ENCODE results near the gene NACA. TPM values are rescaled to one million over a fixed set of nuclear protein-coding genes. Genes with fewer than 3 reads are reported as not detected.

Gene NACA
- total and polyA plus RNA-seq, 2 of the 13 experiments (the other 11 are each of a cell fraction or from before 2014, with no cell fraction given) = 799 to 1,700 TPM

DNA sequence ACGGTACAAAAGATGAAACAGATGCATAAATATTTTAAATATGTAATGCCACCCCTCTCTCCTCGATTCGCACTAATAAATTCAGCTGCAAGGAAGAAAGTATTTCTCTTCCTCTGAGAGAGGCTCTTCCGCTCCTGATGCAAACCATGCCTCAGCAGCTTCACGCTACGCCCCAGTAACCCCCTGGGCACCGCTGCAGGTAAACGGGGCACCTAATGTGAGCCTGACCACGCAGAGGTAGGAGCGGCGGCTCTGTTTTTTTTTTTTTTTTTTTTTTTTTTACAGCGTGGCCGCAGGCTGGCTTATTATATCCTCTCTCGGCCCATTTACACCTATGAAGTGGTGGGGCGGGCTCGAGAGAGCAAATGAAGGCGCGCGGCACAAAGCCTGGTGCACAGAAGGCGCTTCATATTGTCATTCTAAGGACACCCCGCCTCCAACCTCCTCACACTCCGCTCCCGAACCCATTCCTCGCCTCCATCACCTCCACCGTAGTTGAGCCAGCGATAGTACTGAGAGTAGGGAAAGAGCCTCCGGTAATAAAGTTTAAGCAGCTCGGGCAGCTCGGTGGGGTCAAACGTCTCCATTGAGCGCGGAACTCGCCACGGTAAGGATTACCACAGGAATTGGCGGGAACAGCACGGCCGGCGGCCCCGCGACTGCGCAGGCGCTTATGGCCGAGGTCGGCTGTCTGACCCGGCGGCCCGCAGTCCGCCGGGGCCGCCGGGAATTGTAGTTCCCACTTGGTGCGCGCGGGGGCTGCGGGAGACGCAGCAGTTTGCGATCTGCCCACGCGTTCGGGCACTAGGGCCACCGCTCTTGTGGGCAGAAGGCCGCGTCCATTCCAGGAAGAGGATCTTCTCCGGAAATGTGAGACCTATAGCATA is 26.9 kb upstream of the NACA start, which contains the start of gene PRIM1 (continued):
- TF ChIP-seq, protein P1, sequence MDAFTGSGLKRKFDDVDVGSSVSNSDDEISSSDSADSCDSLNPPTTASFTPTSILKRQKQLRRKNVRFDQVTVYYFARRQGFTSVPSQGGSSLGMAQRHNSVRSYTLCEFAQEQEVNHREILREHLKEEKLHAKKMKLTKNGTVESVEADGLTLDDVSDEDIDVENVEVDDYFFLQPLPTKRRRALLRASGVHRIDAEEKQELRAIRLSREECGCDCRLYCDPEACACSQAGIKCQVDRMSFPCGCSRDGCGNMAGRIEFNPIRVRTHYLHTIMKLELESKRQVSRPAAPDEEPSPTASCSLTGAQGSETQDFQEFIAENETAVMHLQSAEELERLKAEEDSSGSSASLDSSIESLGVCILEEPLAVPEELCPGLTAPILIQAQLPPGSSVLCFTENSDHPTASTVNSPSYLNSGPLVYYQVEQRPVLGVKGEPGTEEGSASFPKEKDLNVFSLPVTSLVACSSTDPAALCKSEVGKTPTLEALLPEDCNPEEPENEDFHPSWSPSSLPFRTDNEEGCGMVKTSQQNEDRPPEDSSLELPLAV (CRISPR knock-in tag; conservative IDR thresholded peaks at IDR 0.05; ENCODE audit: low read depth) = no peak
- TF ChIP-seq, protein P2, sequence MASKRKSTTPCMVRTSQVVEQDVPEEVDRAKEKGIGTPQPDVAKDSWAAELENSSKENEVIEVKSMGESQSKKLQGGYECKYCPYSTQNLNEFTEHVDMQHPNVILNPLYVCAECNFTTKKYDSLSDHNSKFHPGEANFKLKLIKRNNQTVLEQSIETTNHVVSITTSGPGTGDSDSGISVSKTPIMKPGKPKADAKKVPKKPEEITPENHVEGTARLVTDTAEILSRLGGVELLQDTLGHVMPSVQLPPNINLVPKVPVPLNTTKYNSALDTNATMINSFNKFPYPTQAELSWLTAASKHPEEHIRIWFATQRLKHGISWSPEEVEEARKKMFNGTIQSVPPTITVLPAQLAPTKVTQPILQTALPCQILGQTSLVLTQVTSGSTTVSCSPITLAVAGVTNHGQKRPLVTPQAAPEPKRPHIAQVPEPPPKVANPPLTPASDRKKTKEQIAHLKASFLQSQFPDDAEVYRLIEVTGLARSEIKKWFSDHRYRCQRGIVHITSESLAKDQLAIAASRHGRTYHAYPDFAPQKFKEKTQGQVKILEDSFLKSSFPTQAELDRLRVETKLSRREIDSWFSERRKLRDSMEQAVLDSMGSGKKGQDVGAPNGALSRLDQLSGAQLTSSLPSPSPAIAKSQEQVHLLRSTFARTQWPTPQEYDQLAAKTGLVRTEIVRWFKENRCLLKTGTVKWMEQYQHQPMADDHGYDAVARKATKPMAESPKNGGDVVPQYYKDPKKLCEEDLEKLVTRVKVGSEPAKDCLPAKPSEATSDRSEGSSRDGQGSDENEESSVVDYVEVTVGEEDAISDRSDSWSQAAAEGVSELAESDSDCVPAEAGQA (IDR thresholded peaks at IDR 0.05; ENCODE audit: low read depth) = no peak
- TF ChIP-seq, protein P2 (CRISPR knock-in tag; IDR thresholded peaks at IDR 0.05; ENCODE audit: borderline replicate concordance) = peak; percentile 62; the same call in 1 of the 2 replicates
- TF ChIP-seq BRD4 (CRISPR knock-in tag; IDR thresholded peaks at IDR 0.05) (no peak), ZFP41 (CRISPR knock-in tag; IDR thresholded peaks at IDR 0.05; ENCODE audit: borderline replicate concordance) (no peak), HOXD1 (CRISPR knock-in tag; IDR thresholded peaks at IDR 0.05) (no peak), PHF8 (CRISPR knock-in tag; IDR thresholded peaks at IDR 0.05) (peak; percentile 69), ZFP62 (CRISPR knock-in tag; IDR thresholded peaks at IDR 0.05) (no peak), EHMT2 (IDR thresholded peaks at IDR 0.05; ENCODE audit: borderline replicate concordance, low read depth, low read length) (no peak)
- TF ChIP-seq, protein P3, sequence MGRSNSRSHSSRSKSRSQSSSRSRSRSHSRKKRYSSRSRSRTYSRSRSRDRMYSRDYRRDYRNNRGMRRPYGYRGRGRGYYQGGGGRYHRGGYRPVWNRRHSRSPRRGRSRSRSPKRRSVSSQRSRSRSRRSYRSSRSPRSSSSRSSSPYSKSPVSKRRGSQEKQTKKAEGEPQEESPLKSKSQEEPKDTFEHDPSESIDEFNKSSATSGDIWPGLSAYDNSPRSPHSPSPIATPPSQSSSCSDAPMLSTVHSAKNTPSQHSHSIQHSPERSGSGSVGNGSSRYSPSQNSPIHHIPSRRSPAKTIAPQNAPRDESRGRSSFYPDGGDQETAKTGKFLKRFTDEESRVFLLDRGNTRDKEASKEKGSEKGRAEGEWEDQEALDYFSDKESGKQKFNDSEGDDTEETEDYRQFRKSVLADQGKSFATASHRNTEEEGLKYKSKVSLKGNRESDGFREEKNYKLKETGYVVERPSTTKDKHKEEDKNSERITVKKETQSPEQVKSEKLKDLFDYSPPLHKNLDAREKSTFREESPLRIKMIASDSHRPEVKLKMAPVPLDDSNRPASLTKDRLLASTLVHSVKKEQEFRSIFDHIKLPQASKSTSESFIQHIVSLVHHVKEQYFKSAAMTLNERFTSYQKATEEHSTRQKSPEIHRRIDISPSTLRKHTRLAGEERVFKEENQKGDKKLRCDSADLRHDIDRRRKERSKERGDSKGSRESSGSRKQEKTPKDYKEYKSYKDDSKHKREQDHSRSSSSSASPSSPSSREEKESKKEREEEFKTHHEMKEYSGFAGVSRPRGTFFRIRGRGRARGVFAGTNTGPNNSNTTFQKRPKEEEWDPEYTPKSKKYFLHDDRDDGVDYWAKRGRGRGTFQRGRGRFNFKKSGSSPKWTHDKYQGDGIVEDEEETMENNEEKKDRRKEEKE (IDR thresholded peaks at IDR 0.05) = no peak
